Kidney tubule cell (primary cell): ENCODE measurements around the gene MAZ.
A peak's percentile ranks its signal among the peaks of the same experiment; 100 is the strongest.

Experiments used
- DNase-seq: peaks from one replicate; pipeline ENCODE4 v3.0.0-alpha.2; 2018; ENCODE audit warnings: low spot score

MAZ gene

GRCh38 chr16:29857133-29857760 is 50.9 kb downstream of the MAZ start:
- peak; percentile 13 for DNase-seq

- no peak for DNase-seq
Measured at GRCh38 chr16:29858149-29858849, 52.0 kb downstream of the MAZ start.

GRCh38 chr16:29858974-29859373 is 52.6 kb downstream of the MAZ start:
- no peak for DNase-seq

- DNase-seq: no peak
Measured at GRCh38 chr16:29860218-29860617, 53.9 kb downstream of the MAZ start.
